AG20443 (cell line): ENCODE data around the gene GAL3ST2.

Experiments used
- DNase-seq: peaks from one replicate; pipeline ENCODE4 v3.0.0; 2012; ENCODE audit warnings: low spot score, mixed read lengths

The GAL3ST2 gene

GRCh38 chr2:241846406-241846805 lies 69.8 kb downstream of the GAL3ST2 start:
- no peak for DNase-seq

- no peak for DNase-seq
These were observed 72.4 kb downstream of the GAL3ST2 start for GRCh38 chr2:241848761-241849615.

GRCh38 chr2:241849616-241850543 lies 73.3 kb downstream of the GAL3ST2 start:
- DNase-seq, result no peak

GRCh38 chr2:241850544-241851324 lies 74.1 kb downstream of the GAL3ST2 start:
- no peak for DNase-seq

- DNase-seq, result no peak
These were observed 74.9 kb downstream of the GAL3ST2 start for GRCh38 chr2:241851325-241852115.

GRCh38 chr2:241852116-241852980 lies 75.7 kb downstream of the GAL3ST2 start:
- DNase-seq, result no peak

GRCh38 chr2:241852981-241853631 lies 76.5 kb downstream of the GAL3ST2 start:
- DNase-seq, result no peak
